Tibial nerve (tissue), 4 donors: Measurements from ENCODE around the gene PLXNB2. TPM values are rescaled to one million over a fixed set of nuclear protein-coding genes. Genes with fewer than 3 reads are reported as not detected.

Experiments used
- DNase-seq, 2 donors: peaks; one replicate each; pipeline ENCODE4 v3.0.0-alpha.2; 2019; ENCODE audit warnings: low spot score in 2 of 2
- H3K27ac ChIP-seq, 4 donors: fragments of 200-600 bp; sonication (generic) in 3 of 4; one replicate each; pipeline ENCODE4 v1.5.1; 2017 to 2019; ENCODE audit warnings: mild to moderate bottlenecking in 1 of 4
- H3K27me3 ChIP-seq, 2 donors: fragments of 200-600 bp; sonication (generic) in 1 of 2; one replicate each; pipeline versions ENCODE4 v1.5.1 to v1.6.0; 2017 to 2019
- H3K36me3 ChIP-seq, 3 donors: fragments of 200-600 bp; sonication (generic); one replicate each; pipeline ENCODE4 v1.5.1; 2018 to 2019
- H3K4me1 ChIP-seq, 4 donors: fragments of 200-600 bp; sonication (generic) in 3 of 4; one replicate each; pipeline ENCODE4 v1.5.1; 2017 to 2019
- H3K4me3 ChIP-seq, 4 donors: fragments of 200-600 bp; sonication (generic) in 3 of 4; one replicate each; pipeline ENCODE4 v1.5.1; 2017 to 2019; ENCODE audit warnings: mild to moderate bottlenecking in 1 of 4, moderate library complexity in 1 of 4
- H3K9me3 ChIP-seq, 4 donors: fragments of 200-600 bp; sonication (generic) in 3 of 4; one replicate each; pipeline ENCODE4 v1.5.1; 2017 to 2019
- CTCF ChIP-seq, 5 experiments: fragments of 200-600 bp in 3 of 5; fragments of 450-650 bp in 2 of 5; sonication (generic) in 3 of 5; IDR thresholded peaks; one replicate each; pipeline ENCODE4 v1.5.1; 2016 to 2019; ENCODE audit warnings: antibody characterized with exemption in 5 of 5, mild to moderate bottlenecking in 3 of 5, moderate library complexity in 2 of 5
- EP300 ChIP-seq, 2 donors: sonication (generic); formaldehyde crosslinking; IDR thresholded peaks; one replicate each; pipeline ENCODE4 v1.6.1; 2017; ENCODE audit warnings: antibody characterized with exemption in 2 of 2, mild to moderate bottlenecking in 1 of 2
- POLR2A ChIP-seq, 2 donors: fragments of 450-650 bp; IDR thresholded peaks; one replicate each; pipeline ENCODE4 v1.6.1; 2017; ENCODE audit warnings: antibody characterized with exemption in 2 of 2, mild to moderate bottlenecking in 2 of 2, moderate library complexity in 2 of 2
- WGBS, 2 donors: methylation state at CpG; one replicate each; pipeline ENCODE4 v1.1.5; 2018; 5-methylcytosine and 5-hydroxymethylcytosine counted together
- total RNA-seq, 4 donors: library from RNA; depleted of rRNA; stranded (reverse); fragments of >200 nt; gene quantifications; one replicate each; pipeline ENCODE4 v1.1.0, GENCODE V29; 2016

PLXNB2 gene
- total RNA-seq, 4 donors from 2014 or later: 135 to 193 (median 165) TPM

- Histone ChIP-seq H3K4me3 (no peak overlapping the region), H3K9me3 (no peaks in the 10 kb centered on the region), H3K4me1 (peaks cover 0 to 14% (median 4%) of the 10 kb centered on the region in 4 donors), H3K27ac (no peak overlapping the region), H3K27me3 (no peaks in the 10 kb centered on the region), H3K36me3 (peaks cover 0 to 46% (median 0%) of the 10 kb centered on the region in 3 donors)
- TF ChIP-seq POLR2A (IDR thresholded peaks at IDR 0.05): no peak
- no peak for TF ChIP-seq CTCF (IDR thresholded peaks at IDR 0.05)
- TF ChIP-seq EP300 (IDR thresholded peaks at IDR 0.05): no peak
- no peak for DNase-seq
- 88 to 90% methylated on average over 25 to 31 of the region's 45 CpGs for WGBS, 2 donors
These were observed 8.9 kb upstream of the PLXNB2 start for GRCh38 chr22:50316114-50317065.

GRCh38 chr22:50315289-50316113 is 8.1 kb upstream of the PLXNB2 start:
- peak overlapping the region in 1 of 4 donors; percentile 78 for H3K27ac ChIP-seq
- peaks cover 0 to 51% (median 0%) of the 10 kb centered on the region in 3 donors for H3K36me3 ChIP-seq
- H3K4me1 ChIP-seq: peaks cover 0 to 14% (median 4%) of the 10 kb centered on the region in 4 donors
- DNase-seq: no peak
- no peak overlapping the region for H3K4me3 ChIP-seq
- WGBS, 2 donors: 80 to 89% methylated on average over 18 of the region's 18 CpGs
- no peaks in the 10 kb centered on the region for H3K27me3 ChIP-seq
- TF ChIP-seq EP300 (IDR thresholded peaks at IDR 0.05) (no peak), CTCF (IDR thresholded peaks at IDR 0.05) (no peak), POLR2A (IDR thresholded peaks at IDR 0.05) (no peak)
- no peaks in the 10 kb centered on the region for H3K9me3 ChIP-seq

GRCh38 chr22:50314455-50315288 is 7.2 kb upstream of the PLXNB2 start:
- TF ChIP-seq CTCF (IDR thresholded peaks at IDR 0.05): no peak
- no peak for TF ChIP-seq EP300 (IDR thresholded peaks at IDR 0.05)
- no peak for TF ChIP-seq POLR2A (IDR thresholded peaks at IDR 0.05)
- Histone ChIP-seq H3K9me3 (no peaks in the 10 kb centered on the region), H3K36me3 (peaks cover 0 to 51% (median 0%) of the 10 kb centered on the region in 3 donors), H3K27me3 (no peaks in the 10 kb centered on the region), H3K4me3 (peak overlapping the region in 2 of 4 donors; percentile 21 to 27), H3K27ac (peak overlapping the region in 1 of 4 donors; percentile 78), H3K4me1 (peaks cover 0 to 14% (median 6%) of the 10 kb centered on the region in 4 donors)
- 56 to 65% methylated on average over 25 to 30 of the region's 33 CpGs for WGBS, 2 donors
- DNase-seq: no peak

- WGBS, 2 donors: 58 to 67% methylated on average over 10 to 13 of the region's 14 CpGs
- TF ChIP-seq EP300 (IDR thresholded peaks at IDR 0.05) (no peak), POLR2A (IDR thresholded peaks at IDR 0.05) (no peak), CTCF (IDR thresholded peaks at IDR 0.05) (no peak)
- Histone ChIP-seq H3K4me1 (peaks cover 0 to 20% (median 12%) of the 10 kb centered on the region in 4 donors), H3K4me3 (peak overlapping the region in 1 of 4 donors; percentile 21), H3K36me3 (peaks cover 0 to 51% (median 0%) of the 10 kb centered on the region in 3 donors), H3K9me3 (no peaks in the 10 kb centered on the region), H3K27me3 (no peaks in the 10 kb centered on the region), H3K27ac (peak overlapping the region in 1 of 4 donors; percentile 78)
- no peak for DNase-seq
These were observed 6.6 kb upstream of the PLXNB2 start for GRCh38 chr22:50314081-50314454.
